ENCODE measurements around the gene FHL2. TPM values are rescaled to one million over a fixed set of nuclear protein-coding genes. Genes with fewer than 3 reads are reported as not detected.

FHL2 gene
- total RNA-seq, 4 donors from 2014 or later = 36.7 to 81.2 (median 44.0) TPM

DNA sequence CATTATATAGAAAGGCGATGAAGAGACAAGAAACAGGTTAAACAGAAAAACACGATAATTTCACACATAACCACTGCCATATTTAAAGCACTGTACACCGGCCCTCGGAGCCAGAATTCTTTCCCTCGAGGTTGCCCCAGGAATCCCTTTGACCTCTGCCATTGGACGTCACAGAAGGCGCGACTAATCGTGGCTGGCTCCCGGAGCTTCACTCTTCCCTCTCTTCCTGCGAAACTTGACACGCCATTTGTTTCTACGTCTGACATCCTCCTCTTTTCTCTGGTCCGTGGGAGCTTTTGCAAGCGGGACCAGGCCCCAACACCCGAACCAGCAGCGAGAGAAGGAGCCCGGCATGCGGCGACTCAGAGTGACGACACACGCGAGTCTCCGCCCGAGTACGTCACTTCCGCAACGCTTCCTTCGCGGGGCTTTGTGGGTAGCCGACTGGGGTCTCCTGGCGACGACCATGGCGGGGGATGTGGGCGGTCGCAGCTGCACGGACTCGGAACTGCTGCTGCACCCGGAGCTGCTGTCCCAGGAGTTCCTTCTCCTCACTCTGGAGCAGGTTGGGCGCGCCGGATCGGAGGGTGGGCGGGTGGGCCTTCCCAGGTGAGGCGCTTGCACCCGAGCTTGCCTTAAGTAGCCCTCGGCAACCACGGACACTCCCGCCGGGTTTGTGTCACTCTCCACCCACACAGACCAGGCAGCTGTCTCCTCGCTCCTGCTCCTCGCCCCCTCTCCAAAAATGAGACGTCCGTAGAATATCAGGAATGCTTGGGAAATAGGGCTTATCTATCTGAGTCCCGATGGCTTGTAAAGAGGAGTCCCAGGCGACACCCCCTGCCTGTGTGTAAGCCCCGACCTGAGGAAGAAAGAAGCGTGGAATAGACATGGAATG lies 61.5 kb downstream of the FHL2 start, which contains the start of gene C2orf49:
C2orf49 (plus strand) TSS at position 419 of the 898 bp plus-strand sequence; CDS start at position 467, 48 bp downstream.
- Histone ChIP-seq H3K27me3 (no peaks in the 10 kb centered on the region), H3K9me3 (no peaks in the 10 kb centered on the region), H3K36me3 (peaks cover 16 to 21% of the 10 kb centered on the region in 2 donors), H3K4me3 (replicated peaks in 1 of 3) (peak within 1 kb of the TSS; percentile 61 to 92 (median 70)), H3K27ac (peak within 1 kb of the TSS; percentile 86 to 95 (median 88)), H3K4me1 (peaks cover 9 to 21% of the 10 kb centered on the region in 2 donors)
- TF ChIP-seq POLR2A (IDR thresholded peaks at IDR 0.05) = no peak
- TF ChIP-seq, protein P1, sequence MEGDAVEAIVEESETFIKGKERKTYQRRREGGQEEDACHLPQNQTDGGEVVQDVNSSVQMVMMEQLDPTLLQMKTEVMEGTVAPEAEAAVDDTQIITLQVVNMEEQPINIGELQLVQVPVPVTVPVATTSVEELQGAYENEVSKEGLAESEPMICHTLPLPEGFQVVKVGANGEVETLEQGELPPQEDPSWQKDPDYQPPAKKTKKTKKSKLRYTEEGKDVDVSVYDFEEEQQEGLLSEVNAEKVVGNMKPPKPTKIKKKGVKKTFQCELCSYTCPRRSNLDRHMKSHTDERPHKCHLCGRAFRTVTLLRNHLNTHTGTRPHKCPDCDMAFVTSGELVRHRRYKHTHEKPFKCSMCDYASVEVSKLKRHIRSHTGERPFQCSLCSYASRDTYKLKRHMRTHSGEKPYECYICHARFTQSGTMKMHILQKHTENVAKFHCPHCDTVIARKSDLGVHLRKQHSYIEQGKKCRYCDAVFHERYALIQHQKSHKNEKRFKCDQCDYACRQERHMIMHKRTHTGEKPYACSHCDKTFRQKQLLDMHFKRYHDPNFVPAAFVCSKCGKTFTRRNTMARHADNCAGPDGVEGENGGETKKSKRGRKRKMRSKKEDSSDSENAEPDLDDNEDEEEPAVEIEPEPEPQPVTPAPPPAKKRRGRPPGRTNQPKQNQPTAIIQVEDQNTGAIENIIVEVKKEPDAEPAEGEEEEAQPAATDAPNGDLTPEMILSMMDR (IDR thresholded peaks at IDR 0.05) = peak in 1 of 6 experiments; percentile 6
- peak; percentile 85 to 88 for DNase-seq
- 0 to 1% methylated on average over 41 of the region's 58 CpGs for WGBS, 2 donors
- intact Hi-C loops (cut with DNase I) = no loop called here

DNA sequence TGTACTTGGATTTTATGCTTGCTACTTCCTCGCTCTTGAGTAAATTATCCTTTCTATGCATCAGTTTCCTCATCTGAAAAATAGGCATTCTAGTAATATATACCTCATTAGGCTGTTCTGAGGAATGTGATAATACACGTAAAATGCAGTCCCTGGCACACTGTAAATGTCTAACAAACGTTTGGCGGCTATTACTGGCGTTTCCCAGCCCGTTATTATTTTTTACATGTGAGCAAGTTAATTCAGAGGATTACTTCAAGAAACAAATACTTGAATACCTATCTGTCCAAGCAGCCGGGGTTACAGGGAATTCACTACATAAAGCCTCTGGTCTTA lies 62.1 kb downstream of the FHL2 start:
- Histone ChIP-seq H3K4me3 (replicated peaks in 1 of 3) (peak overlapping the region; percentile 61 to 92 (median 70)), H3K36me3 (peaks cover 11 to 20% of the 10 kb centered on the region in 2 donors), H3K9me3 (no peaks in the 10 kb centered on the region), H3K4me1 (peaks cover 9 to 21% of the 10 kb centered on the region in 2 donors), H3K27me3 (no peaks in the 10 kb centered on the region), H3K27ac (peak overlapping the region; percentile 86 to 95 (median 88))
- 1 to 4% methylated on average over 7 of the region's 7 CpGs for WGBS, 2 donors
- TF ChIP-seq, protein P1 (IDR thresholded peaks at IDR 0.05) = no peak
- TF ChIP-seq POLR2A (IDR thresholded peaks at IDR 0.05) = no peak
- intact Hi-C loops (cut with DNase I) = no loop called here
- DNase-seq = no peak

DNA sequence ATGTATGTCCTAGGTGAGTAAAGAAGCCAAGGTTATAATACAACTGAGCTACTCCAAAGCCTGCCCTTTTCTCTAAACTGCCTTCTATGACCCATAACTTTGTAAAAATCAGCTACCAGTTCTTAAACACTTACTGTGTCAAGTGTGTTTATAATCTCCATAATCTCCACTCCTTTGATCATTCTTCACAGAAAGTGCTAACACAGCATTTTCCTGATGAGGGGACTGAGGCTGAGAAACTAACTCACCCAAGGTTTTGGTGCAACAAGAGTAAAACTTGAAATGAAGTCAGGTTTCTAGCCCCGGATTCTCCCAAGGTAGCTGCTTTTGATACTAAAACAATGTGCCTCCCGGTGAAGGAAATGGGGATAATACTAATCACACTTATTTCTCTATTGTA lies 63.4 kb downstream of the FHL2 start:
- intact Hi-C loops (cut with DNase I) = no loop called here
- no peak overlapping the region for H3K27ac ChIP-seq
- TF ChIP-seq, protein P1 (IDR thresholded peaks at IDR 0.05) = no peak
- TF ChIP-seq POLR2A (IDR thresholded peaks at IDR 0.05) = no peak
- H3K9me3 ChIP-seq = no peaks in the 10 kb centered on the region
- H3K4me3 ChIP-seq (replicated peaks in 1 of 3) = no peak overlapping the region
- no peak for DNase-seq
- WGBS, 2 donors = 85 to 94% methylated on average over 2 of the region's 2 CpGs
- peaks cover 6 to 8% of the 10 kb centered on the region in 2 donors for H3K36me3 ChIP-seq
- H3K27me3 ChIP-seq = no peaks in the 10 kb centered on the region
- H3K4me1 ChIP-seq = peaks cover 9 to 21% of the 10 kb centered on the region in 2 donors

GRCh38 chr2:105334211-105334610 lies 64.6 kb downstream of the FHL2 start:
- 94 to 96% methylated on average over 4 of the region's 4 CpGs for WGBS, 2 donors

More at GRCh38 chr2:105334211-105334610, 64.6 kb downstream of the FHL2 start:
- Histone ChIP-seq H3K27ac (no peak overlapping the region), H3K4me1 (peaks cover 14 to 18% of the 10 kb centered on the region in 2 donors), H3K9me3 (no peaks in the 10 kb centered on the region), H3K36me3 (peaks cover 0 to 4% of the 10 kb centered on the region in 2 donors), H3K4me3 (replicated peaks in 1 of 3) (no peak overlapping the region), H3K27me3 (no peaks in the 10 kb centered on the region)
- intact Hi-C loops (cut with DNase I) = no loop called here
- no peak for TF ChIP-seq POLR2A (IDR thresholded peaks at IDR 0.05)
- TF ChIP-seq, protein P1 (IDR thresholded peaks at IDR 0.05) = no peak
- no peak for DNase-seq

Data from thyroid gland (tissue), 4 donors.